ENCODE results near the gene LRIG1.

Gene LRIG1

DNA sequence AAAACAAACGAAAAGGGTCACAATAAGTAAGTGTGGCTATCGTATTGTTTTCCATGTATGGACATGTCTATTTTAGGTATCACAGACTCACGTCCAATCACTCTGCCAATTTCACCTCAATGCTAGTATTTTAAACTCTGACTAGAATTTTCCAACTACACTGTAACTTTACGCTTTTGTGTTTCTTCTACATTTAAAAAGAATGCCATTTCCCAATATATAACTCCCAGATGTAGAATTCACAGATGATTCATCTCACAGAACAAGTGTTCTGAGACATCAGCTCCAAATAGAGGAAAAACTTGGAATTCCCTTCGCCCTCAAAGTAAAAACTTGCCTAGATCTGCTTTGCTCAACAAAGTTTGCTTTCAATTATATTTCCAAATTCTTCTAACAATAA lies 14.2 kb downstream of the LRIG1 start:
- no peak for DNase-seq (ENCODE audit: low read depth)

DNA sequence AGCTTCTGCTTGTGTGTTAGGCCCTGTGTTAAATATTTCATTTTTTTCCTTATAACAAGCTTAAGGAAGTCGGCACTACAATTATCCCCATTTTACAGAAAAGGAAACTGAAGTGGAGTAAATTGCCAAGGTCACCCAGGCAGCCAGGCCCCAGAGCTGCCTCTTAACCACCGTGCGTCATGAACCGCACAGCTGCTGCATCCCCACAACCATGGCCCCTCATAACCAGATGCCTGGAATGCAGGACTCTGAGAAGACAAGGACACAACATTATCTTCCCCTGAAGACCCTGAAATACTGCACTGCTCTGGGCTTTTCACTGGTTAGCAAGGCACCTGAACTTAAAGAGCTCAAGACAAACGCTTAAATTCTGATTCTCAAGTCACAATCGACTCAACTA lies 14.6 kb downstream of the LRIG1 start:
- DNase-seq (ENCODE audit: low read depth): no peak

DNA sequence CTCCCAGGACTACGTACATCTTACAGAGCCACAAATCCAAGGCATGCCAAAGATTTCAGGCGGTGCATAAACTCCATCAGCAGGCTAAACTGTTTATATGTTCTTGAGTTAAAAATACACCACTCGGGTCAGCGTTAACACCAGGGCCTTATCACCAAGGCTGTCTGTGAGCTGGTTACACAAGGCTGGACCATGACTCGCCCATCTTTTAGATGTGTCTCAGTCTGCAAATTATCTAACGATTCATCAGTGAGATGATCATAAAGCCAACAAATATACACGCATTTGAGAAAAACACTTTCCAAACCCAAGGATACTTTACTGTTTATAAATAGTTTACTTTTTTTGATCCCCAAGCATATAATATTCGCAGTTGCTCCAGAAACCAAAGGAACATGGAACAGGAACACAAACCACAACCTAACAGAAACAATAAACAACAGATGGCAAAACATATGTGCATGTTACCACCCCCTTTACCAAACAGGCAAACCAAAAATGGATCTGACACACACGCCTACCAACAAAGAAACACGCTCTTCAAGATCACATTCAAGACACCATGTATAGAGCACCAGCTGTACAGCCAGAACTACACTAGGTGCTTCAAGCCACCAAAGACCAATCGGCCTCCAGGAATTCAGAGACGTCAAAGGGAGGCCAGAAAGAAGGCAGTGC lies 15.4 kb downstream of the LRIG1 start:
- DNase-seq (ENCODE audit: low read depth): no peak

DNA sequence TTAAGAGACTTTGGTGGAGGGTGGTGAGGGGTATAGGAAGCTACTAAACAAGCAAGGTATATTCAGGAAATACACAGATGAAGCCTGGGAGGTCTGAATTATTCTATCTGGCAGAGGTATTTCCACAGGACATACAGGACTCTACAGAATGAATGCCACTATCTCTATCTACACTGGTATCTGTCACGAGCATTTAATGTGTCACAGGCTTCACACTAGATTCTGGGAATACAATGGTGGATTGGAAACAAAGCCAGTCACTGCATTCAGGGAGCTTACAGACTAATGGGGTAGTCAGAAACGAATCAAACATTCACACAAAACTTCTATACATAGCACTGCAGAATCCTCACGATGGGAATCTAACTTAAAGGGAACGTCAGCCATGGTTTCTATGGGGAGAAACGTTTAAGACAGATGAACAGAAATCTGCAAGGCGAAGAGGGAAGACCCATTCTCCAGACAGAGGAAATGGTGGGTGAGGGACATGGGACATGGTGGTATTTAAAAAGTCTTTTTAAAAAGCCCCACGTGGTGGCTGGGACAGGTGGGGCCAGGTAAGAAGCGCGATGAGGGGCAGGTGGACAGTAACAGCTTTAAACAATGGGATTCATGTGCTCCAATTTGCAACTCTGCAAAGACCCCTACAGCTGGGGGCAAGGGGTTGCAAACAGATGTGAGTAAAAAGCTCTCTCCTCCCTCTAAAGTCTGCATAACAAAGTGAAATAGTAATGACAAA lies 16.5 kb downstream of the LRIG1 start:
- DNase-seq (ENCODE audit: low read depth): no peak

DNA sequence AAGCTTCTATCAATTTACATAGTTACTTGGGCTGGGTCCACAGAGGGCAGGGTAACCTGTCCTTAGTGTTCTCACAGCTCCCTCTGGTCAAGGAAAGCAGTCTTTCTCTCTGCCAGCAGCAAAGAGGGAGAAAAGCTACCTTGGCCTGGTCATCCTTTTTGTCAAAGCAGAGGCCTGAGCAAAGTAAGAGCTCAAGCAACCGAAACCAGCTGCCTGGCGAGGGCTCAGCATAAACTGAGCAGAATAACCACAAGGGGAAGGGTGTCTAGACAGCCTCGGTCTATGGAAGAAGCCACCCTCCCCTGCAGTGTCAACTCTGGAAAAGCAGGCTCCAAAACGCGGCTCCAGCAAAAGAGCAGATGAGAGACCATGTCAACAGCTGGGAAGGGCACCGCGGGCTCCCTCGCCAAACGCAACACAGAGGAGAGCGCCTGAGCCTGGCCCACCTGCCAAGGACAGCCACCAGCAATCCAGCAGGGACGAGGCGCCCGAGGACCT lies 17.4 kb downstream of the LRIG1 start:
- DNase-seq (ENCODE audit: low read depth): no peak

DNA sequence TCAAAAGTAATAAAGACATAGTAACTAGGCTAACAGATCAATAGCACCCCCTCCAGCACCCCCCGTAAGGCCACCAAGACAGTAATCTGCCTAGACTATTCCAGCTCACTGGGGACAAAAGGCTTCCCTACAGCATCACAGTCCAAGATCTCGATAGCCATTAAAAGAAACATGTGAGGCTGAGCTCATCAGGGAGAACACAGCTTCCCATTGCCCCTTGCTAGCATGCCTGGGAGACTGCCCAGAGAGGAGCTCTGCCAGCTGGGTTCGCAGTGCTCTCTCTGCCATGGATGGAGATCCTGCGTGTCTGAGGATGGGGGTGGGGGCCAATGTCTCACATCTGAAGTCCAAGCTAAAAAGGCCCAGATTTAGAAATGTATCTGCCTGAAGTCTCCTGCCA lies 17.8 kb downstream of the LRIG1 start:
- DNase-seq (ENCODE audit: low read depth): no peak

DNA sequence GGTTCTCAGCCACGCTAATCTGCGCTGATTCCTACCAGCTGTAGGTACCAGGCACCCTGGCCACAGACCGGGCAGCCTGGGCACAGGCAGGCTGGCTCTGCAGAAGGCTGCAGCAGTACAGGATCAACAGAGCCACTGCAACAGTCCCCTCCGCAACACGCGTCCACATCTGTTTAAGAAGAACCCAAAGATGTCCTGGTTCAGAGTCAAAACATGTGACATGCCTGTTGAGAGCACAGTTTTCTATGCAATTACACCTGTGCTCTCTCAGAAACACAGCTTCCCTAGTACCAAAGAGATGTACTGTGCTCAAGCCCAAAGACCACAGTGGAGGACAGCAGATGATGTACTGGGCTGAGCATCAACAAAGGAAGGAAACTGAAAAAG lies 18.8 kb downstream of the LRIG1 start:
- DNase-seq (ENCODE audit: low read depth): no peak

DNA sequence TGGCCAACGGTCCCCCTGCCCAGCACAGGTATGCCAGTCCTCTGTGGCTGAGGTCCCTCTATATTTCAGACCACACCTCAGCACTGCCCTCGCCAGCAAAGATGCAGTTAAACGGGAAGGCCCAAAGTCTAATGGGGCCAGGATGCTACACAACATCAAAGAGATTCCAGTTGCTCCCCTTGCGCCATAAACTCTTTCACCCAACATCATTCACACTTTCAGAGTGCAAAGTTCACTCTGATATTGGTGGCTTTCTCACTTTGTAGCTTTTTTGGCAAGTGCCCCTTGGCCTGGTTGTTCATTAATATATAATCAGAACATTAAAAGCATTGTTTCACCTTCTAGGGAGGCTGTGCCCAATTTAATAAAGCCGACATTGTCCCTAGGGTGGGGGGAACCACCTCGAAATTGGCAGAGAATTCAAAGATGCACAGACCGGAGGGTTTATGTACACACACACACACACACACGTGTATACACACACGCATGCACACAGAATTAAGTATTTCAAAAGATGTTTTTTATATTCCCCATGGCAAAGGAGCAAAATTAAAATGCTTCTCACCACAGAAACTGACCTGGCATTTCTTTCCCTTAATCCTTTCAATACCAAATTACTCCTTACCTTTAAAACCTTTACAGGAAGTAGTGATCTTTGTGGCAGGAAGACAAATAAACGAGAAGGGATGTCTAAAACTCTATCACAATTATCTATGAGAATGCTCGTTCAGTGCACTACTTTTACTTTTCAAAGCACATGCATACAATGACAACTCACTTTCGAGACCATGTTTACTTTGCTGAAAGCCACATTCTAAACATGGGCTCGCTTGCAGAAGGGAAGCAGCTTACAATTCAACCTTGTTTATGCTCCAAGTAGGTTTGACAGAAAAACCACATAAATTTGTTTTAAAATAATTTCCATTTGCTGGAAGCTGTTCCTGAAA lies 19.5 kb downstream of the LRIG1 start:
- DNase-seq (ENCODE audit: low read depth): no peak

DNA sequence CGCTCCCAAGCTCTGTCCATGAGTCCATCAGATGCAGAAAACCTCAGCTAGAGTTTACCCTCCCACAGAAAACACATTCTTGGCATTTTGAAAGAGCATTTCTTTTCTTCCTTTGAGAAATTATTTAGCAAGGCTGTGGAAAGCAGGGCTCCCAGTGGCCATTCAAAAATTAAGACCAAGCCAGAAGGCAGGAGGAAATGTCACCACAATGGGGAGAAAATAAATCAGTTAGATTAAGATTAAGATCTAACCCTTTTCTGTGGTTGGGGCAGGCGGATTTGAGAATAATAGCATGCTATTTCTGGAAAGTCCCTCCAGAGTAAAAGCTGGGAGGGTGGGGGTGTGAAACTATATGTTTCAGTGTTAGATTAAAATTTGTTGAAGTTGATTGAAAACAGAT lies 20.2 kb downstream of the LRIG1 start:
- no peak for DNase-seq (ENCODE audit: low read depth)

DNA sequence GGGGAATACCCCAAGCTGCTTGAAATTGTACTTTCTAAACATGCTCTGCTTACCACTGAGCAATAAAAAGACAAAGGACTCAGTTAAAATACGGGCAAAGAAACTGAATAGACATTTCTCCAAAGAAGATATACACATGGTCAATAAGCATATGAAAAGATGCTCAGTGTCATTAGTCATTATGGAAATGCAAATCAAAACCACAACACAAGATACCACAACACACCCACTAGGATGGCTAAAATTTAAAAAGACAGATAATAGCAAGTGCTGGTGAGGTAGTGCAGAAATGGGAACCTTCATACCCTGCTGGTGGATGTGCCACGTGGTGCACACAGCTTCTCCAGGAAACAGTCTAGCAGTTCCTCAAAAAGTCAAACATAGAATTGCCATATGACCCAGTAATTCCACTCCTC lies 21.3 kb downstream of the LRIG1 start:
- no peak for DNase-seq (ENCODE audit: low read depth)

DNA sequence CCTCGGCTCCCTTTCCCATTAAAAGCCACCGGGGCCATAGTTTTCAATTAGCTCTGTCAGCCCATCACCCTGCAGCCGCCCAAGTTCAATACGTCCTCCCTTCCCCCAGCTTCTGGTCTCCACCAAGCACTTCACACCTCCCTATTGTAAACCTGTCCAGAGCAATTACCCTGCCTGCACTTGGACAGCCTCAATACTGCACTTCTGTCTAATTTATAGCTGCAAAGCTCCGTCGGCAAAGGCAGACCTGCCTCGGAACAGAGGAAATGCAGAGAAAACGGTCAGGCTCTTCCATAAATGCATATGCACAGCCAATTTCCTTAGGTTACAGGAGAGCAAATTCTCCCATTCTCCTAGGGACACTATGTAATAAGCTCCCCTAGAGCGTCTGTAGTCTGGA lies 21.9 kb downstream of the LRIG1 start:
- no peak for DNase-seq (ENCODE audit: low read depth)

DNA sequence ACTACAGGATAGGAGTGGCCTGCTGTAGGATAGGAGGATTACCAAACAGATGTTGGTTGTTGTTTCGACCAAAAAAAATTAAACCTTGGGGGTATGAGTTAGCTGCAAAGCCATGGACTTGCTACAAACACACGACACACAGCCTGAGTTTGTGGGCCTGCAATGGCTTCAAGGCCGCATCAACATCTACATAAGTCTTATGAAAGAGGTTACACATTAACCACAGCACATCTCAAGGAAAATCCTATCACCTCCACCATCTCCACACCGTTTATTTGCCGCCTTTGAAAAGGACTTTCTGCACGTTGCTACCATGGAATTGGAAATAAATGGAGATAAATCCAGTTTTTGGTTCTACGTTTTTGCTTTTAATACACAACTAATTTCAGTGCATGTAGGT lies 23.0 kb downstream of the LRIG1 start:
- no peak for DNase-seq (ENCODE audit: low read depth)

DNA sequence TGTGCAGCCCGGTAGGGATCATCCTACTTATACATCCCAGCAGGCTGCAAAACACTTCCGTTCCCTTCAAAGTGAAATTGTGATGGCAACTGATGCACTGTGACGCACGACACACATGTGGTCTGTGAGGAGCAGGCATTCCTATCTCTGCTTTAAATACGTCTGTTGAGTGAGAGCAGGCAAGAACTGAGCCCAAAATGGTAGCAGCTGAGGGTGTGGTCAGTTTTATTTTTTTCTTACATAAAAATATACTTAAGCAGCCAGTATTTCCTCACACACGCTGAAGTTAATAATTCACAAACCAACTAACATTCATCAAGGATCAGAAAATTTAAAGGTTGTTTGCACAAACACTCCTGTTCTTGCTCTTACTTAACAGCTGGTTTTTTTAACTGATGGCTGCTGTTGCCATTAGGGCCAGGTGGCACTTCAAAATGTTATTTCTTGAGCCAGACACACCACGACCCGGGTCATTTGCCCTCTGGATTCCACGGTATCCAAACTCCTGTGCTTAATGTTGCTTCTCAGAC lies 23.9 kb downstream of the LRIG1 start:
- DNase-seq (ENCODE audit: low read depth): no peak

DNA sequence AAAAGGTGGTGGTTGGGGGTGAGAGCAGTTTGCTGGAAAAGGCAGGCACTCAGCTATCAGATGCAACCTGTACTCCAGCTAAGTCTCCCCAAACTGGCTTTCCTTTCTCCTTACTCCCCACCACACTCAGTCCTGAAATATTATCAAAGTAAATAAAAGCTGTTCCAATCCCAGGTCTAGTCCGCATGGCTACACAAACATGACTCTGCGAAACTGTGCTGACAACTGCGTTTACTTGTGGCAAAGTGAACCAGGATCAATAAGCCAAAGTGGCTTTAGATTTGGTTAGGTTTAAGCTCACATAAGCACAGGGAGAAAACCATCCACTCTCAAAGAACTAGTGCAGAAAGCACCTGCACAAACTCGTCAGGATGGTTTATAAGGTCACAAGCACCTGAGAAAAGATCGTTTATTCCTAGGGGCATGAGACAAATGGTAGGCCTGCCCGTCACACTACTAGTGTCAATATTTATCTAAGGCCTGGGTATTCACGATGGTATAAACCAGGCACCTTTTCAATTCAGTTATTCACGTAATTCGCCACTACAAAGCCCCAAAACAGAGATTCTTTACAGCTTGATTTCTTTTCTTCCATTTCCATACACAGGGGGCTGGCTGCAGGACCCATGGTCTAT lies 25.3 kb downstream of the LRIG1 start:
- DNase-seq (ENCODE audit: low read depth): no peak

DNA sequence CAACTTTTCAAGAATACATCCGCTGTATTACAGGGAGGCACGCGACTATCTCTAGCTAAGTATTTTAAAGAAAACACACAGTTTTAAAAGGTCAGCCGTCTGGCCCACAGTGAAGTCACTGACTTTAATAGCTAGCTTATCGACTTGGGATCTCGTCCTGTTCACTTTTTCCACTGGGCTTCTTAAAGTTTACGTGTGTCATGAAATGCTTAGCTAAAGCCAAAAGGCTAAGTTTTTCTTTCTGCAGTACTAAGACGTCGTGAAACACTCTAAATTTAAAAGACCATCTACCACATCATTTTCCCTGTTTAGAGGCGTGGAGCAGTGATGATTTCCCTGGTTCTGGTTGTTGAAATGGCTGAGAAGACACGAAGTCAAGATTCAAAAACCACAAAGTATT lies 27.1 kb downstream of the LRIG1 start:
- DNase-seq (ENCODE audit: low read depth): no peak

DNA sequence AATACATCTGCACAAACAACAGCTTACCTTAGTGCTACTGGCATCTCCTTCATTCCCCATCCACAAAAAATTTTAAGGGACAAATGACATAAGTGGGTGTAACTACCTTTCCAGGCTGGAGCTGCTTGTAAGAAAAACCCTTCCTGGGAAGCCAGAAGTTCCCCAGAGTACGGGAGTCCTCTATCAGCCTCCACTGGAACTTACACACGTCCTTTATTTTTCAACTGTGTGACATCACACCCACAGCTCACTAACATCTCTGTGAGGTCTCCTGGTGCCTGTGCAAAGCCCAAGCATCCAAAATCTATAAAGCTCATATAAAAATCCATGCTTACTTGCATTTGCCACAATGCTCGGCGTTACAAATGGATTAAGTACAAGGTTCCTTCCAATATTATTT lies 27.6 kb downstream of the LRIG1 start:
- DNase-seq (ENCODE audit: low read depth): no peak

DNA sequence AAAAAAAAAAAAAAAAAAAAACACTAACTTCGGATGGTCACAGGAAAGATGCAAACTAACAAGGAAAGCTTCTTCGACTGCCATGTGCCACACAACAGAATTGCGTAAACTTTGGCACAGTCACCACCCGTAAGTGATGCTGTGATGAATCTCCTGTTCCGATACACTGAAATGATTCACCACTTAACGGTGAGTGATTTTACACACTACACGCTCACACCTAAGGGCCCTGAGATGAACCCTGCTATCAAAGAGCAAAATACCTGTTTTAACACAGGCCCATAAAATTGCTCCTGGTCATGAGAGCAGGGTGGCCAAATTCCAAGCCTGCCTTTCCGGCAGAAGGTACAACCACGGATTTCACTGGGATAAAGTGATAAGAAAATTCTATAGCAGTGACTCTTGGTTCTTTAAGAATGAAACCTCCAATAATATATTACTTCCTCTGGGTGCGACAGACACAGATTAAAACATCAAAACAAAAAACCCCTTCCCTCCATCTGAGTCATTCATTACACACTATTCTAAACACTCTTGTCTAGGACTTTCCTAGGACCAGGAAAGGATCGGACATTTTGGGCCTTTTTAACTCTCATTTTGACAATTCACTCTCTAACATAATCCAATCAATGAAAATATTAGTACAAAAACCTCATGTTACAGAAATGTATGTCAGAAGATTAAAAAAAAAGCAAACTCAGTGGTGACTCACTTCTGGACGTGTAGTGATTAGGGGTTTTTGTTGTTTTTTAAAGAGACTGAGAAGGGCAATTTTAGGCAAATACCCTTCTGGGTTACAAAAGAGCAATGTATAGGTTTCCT lies 28.3 kb downstream of the LRIG1 start:
- DNase-seq (ENCODE audit: low read depth): no peak

DNA sequence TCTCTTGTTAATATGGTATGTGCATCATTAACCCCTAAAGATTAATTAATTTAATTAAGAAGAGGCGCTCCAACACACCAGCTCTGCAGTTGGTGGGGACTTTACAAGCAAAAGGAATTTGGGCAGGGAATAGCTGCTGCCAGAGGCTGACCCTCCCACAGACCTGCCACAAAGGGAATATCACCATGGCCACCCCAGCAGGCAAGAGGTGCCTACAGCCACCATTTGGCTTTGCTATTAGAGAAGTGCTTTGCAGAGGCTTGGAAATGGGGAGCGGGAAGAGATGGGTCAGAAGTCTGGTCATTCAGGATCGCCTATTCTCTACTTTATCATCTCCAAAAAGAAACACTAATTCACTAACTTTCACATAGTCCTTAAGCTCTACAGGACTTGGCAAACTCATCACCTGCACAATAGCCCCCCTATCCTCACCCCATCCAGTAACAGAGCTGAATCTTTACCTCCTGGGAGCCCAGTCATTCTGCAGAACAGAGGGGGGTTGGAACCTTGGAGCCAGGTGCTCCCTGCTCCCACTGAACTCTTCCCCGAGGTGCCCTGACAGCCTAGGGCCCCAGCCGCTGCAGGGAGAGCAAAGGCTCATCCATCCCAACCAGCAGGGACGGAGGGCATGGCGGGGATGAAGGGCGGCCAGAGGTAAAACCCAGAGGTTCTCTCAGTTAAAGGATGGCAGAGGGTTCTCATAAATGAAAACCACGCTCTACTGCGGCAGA lies 29.7 kb downstream of the LRIG1 start:
- no peak for DNase-seq (ENCODE audit: low read depth)

DNA sequence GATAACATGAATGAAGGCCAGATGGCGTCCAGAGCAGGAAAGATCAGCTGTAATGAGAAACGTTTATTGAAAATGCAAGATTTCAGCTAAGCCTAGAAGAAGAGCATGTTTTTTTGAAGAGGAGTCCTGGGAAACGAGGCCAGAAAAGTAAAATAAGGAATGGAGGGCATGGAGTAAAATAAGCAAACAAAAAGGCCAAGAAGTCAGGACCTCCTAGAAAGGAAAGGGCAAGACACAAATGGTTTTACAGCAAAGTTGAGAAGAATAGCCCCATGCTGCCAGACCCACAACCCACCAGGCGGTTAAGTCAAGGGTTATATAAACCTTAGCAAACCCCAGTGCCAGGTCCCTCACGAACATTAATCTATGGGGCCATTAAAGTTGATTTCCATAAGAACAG lies 30.5 kb downstream of the LRIG1 start:
- no peak for DNase-seq (ENCODE audit: low read depth)

DNA sequence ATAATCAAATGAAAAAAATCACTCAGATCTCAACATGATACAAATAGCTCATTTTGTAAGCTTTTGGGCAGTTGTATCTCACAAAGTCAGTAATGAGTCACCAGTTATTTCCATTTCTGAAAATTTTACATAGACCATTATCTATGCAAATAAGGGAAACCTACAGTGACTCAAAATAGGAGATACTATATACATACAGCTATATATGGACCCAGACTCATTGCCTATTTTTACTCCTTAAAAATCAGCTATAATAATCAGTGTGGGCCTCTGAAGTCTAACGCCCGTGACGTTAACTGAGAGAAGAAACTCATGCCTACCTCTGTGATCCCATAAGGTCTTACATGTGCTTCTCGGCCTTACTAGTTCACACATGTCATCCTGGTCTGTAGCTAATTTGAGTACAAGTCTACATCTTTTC lies 31.6 kb downstream of the LRIG1 start:
- DNase-seq (ENCODE audit: low read depth): no peak
